ENCODE data around the gene CSH2.
"Not testable (repeated sequence)": the region's sequence is repeated elsewhere in the genome, so short reads cannot be mapped to it uniquely, and the experiment has no call there.

CSH2 gene

DNA sequence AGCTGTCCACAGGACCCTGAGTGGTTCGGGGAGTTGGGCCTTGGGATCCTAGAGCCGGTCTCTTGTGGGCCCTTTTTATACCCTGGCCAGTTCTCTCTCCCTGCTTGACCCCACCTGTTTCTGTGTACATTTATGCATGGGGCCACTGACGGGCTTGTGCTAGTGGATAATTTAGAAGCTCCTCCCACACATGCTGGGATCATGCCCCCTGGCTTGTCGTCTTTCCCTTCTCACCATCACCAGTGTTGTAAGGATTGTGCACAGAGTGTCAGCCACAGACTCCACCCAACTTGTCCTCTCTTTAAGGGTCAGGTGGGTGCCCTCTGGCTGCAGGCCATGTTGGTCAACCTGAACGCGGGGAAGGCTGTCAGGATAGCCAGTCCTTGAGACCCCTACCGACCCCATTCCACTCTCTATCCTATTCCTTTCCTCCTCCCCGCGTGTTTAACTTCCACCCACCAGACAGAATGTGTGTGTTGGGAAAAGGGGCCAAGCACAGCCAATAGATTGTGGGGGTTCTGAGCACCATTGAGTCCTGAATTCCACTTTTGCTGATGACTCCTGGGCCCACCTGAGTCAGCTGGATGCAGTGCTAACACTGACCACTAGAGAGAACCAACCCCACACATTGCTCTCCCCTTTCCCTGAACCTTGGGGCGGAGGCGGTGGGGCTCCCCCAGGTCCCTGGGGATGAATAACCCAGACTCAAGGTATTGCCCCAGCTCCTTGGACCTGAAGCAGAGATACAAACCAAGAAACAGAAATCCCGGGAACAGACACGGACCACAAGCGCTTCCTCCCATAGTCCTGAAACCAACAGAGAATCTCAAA, 23.3 kb upstream of the CSH2 start, which contains the start of gene CSH1:
CSH1 (minus strand) TSS at position 51 of the 831 bp plus-strand sequence. CDS start 63 bp downstream, outside the sequence.
- DNase-seq (ENCODE audit: low read depth) = not testable (repeated sequence)

DNA sequence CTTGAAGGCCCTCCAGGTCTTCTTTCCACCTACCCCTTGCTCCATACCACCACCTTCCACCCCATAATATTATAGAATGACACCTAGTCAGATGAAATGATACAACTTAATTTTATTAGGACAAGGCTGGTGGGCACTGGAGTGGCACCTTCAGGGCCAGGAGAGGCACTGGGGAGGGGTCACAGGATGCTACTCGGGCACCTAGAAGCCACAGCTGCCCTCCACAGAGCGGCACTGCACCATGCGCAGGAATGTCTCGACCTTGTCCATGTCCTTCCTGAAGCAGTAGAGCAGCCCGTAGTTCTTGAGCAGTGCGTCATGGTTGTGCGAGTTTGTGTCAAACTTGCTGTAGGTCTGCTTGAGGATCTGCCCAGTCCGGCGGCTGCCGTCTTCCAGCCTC, 21.3 kb upstream of the CSH2 start:
- not testable (repeated sequence) for DNase-seq (ENCODE audit: low read depth)

DNA sequence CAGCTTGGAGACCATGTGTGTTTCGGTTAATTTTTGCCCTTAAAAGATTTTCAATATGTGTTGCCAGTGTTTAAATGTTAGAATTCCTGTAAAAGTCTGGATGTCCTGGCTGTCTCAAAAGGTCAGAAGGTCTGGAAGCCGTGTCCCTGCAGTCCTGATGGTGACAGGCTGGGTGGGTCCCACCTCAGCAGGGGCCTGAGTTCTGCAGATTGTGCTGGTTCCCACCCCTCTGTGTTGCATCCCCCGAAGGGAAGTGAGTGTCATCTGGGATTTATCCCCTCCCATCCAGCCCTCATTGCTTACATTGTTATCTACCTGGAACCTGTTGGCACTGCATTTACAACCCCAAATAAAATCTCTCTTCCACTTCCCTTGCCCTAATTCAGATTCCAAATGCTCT, 20.5 kb upstream of the CSH2 start:
- not testable (repeated sequence) for DNase-seq (ENCODE audit: low read depth)

DNA sequence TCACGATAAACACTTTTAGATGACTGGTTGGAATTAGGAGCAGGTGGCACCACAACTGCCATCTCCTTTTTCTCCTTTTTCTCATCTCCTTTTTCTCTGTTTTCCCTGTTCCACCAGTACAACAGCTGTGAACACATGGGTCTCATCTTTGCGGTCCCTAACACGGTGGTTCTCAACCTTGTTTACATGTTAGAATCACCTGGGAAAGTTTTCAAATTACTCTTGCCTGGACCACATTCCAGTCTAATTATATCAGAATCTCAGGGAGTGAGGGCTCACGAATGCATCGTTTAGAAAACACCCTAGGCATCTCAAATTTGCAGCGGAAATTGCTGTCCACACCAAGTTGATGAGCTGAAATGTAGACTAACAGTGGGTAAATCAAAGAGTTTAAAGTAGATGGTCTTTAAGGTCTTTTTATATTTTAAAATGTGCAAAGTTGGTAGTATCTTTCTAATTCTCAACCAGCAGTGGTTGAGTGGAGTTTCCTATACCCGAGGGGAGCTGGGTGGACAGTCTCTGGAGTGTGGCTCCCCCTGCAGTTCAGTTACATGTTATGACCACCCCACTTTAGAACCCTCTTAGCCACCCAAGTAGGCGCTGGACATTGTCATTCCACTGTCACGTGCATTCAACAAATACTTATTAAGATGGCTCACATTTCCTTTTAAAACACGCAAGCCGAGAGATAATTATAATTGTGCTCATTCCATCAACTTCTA, 19.0 kb upstream of the CSH2 start:
- DNase-seq (ENCODE audit: low read depth) = not testable (repeated sequence)

DNA sequence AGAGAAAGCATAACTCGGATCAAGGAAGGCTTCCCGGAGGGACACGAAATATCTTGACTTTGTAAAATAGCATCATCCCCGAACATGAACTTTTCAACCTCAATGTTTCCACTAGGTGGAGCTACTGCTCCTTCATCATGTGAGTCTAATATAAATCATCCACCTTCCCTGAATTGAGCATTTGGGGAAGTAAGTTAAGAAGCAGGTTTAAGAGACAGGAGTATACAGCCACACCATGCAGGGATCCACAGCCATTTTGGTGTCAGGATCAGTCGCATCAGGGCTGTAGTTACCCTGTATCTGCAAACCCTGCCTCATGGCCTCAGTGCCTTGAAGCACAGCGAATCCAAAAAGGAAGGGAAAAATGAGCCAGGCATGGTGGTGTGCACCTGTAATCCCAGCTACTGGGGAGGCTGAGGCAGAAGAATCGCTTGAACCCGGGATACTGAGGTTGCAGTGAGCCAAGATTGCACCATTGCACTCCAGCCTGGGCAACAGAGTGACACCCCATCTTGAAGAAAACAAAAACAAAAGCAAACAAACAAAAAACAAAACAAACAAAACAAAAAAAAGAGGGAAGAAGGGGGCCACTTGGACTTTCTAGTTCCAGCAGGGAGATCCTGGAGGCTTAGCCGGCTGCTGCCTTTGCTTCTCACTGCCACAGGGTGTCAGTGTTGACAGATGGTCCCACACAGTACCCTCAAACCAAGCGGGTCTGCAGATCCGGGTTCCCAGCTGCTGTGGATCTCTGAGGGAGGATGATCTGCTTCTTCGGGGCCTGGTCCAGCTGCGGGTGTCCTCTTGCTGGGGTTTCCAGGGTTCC, 15.8 kb upstream of the CSH2 start:
- DNase-seq (ENCODE audit: low read depth) = not testable (repeated sequence)

DNA sequence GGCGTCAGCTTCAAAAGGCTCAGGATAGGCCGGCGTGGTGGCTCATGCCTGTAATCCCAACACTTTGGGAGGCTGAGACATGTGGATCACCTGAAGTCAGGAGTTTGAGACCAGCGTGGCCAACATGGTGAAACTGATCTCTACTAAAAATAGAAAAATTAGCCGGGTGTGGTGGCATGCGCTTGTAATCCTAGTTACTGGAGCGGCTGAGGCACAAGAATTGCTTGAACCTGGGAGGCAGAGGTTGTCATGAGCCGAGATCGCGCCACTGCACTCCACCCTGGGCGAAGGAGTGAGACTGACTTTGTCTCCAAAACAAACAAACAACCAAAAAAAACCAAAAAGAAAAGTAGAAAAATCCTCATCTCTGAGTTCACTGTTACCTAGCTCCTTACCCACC, 11.6 kb upstream of the CSH2 start:
- DNase-seq (ENCODE audit: low read depth) = not testable (repeated sequence)

DNA sequence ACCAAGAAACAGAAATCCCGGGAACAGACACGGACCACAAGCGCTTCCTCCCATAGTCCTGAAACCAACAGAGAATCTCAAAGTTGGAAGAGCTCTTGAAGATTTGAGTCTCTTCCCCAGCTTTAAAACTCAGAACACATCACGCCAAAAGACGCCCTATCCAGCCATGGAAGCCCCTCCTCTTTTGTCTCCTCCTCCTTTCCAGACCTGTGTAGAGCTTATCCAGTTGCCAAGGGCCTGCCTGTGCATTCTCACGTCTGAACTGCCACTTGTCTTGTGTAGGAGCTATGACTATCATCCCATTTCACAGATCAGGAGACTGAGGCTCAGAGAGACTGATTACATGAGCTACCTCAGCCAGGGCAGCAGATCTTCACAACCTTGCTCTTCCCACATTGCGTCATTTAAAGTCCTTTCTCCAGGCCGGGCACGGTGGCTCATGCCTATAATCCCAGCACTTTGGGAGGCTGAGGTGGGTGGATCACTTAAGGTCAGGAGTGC, 9.2 kb upstream of the CSH2 start:
- not testable (repeated sequence) for DNase-seq (ENCODE audit: low read depth)

DNA sequence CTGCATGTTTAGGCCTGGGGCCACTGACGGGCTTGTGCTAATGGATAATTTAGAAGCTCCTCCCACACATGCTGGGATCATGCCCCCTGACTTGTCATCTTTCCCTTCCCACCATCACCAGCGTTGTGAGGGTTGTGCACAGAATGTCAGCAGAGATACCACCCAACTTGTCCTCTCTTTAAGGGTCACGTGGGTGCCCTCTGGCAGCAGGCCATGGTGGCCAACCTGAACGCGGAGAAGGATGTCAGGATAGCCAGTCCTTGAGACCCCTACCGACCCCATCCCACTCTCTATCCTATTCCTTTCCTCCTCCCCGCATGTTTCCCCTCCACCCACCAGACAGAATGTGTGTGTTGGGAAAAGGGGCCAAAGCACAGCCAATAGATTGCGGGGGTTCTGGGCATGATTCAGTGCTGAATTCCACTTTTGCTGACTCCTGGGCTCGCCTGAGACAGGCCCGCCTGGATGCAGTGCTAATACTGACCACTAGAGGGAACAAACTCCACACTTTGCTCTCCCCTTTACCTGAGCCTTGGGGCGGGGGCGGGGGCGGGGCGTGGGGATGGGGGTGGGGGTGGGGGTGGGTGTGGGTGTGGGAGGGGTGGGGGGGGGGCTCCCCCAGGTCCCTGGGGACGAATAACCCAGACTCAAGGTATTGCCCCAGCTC, 8.6 kb upstream of the CSH2 start, which contains the start of gene GH2:
GH2 (minus strand) TSS at position 10 of the 667 bp plus-strand sequence. CDS start 143 bp downstream, outside the sequence.
- DNase-seq (ENCODE audit: low read depth) = peak; percentile 37

DNA sequence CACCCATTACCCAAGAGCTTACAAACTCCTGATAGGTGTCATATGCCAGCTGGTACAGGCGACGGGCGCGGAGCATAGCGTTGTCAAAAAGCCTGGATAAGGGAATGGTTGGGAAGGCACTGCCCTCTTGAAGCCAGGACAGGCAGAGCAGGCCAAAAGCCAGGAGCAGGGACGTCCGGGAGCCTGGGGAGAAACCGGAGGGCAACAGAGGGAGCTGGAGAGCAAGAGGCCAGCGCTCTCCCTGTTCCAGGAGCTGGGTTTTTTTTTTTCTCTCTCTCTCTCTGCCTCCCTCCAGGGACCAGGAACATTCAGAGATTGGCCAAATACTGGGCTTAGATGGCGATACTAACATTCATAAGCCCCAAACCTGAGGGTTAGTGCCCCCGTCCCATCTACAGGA, 7.9 kb upstream of the CSH2 start:
- not testable (repeated sequence) for DNase-seq (ENCODE audit: low read depth)

DNA sequence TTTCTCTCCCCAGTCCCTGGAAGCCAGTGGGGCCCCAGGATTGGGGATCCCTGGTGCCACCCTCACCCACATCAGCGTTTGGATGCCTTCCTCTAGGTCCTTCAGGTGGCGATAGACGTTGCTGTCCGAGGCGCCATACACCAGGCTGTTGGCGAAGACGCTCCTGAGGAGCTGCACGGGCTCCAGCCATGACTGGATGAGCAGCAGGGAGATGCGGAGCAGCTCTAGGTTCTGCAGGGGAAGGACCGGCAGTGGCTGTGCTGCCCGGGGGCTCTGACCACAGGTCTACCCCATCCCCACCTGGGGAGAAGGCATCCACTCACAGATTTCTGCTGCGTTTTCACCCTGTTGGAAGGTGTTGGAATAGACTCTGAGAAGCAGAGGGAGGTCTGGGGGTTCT, 7.2 kb upstream of the CSH2 start:
- DNase-seq (ENCODE audit: low read depth) = no peak

DNA sequence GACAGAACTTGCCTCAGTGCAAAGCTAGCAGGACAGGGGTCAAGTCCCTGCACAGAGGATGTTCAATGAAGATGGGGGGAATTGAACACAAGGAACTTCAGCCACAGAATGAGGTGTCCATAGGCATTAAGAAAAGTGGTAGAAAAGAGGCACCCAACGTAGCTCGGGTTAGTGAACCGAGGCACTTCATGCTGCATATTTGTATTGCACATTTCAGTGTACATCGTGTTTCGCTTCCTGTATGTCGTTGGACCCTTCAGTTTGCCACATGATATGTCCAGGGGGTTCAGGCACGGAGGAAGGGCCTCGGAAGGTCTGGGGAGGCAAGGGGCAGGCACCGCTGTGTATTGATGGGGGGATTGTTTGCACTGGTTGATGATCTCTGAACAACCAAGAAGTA, 4.9 kb upstream of the CSH2 start:
- not testable (repeated sequence) for DNase-seq (ENCODE audit: low read depth)

DNA sequence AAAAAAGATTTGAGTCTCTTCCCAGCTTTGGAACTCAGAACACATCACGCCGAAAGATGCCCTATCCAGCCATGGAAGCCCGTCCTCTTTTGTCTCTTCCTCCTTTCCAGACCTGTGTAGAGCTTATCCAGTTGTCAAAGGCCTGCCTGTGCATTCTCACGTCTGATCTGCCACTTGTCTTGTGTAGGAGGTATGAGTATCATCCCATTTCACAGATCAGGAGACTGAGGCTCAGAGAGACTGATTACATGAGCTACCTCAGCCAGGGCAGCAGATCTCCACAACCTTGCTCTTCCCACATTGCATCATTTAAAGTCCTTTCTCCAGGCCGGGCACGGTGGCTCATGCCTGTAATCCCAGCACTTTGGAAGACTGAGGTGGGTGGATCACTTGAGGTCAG, 1.2 kb upstream of the CSH2 start:
- DNase-seq (ENCODE audit: low read depth) = not testable (repeated sequence)

DNA sequence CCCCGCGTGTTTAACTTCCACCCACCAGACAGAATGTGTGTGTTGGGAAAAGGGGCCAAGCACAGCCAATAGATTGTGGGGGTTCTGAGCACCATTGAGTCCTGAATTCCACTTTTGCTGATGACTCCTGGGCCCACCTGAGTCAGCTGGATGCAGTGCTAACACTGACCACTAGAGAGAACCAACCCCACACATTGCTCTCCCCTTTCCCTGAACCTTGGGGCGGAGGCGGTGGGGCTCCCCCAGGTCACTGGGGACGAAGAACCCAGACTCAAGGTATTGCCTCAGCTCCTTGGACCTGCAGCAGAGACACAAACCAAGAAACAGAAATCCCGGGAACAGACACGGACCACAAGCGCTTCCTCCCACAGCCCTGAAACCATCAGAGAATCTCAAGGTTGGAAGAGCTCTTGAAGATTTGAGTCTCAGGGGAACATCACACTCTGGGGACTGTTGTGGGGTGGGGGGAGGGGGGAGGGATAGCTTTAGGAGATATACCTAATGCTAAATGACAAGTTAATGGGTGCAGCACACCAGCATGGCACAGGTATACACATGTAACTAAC, 667 bp upstream of the CSH2 start:
- not testable (repeated sequence) for DNase-seq (ENCODE audit: low read depth)

DNA sequence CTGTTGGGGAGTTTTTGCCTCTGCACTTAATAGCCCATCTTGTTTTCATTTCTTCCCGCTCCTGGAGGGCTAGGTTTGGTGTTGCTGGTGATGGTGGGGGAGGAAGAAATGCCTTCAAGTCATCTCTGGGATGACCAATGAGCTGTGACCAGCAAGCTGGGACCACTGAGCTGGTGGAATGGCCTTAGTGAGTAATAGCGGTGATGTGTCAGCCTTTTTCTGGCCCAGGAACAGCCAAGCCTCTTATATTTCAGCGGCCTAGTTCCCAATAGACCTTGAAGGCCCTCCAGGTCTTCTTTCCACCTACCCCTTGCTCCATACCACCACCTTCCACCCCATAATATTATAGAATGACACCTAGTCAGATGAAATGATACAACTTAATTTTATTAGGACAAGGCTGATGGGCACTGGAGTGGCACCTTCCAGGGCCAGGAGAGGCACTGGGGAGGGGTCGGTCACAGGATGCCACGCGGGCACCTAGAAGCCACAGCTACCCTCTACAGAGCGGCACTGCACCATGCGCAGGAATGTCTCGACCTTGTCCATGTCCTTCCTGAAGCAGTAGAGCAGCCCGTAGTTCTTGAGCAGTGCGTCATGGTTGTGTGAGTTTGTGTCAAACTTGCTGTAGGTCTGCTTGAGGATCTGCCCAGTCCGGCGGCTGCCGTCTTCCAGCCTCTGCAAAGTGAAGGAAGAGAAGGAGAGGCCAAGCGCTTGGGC, 1.7 kb downstream of the CSH2 start:
- DNase-seq (ENCODE audit: low read depth) = not testable (repeated sequence)

DNA sequence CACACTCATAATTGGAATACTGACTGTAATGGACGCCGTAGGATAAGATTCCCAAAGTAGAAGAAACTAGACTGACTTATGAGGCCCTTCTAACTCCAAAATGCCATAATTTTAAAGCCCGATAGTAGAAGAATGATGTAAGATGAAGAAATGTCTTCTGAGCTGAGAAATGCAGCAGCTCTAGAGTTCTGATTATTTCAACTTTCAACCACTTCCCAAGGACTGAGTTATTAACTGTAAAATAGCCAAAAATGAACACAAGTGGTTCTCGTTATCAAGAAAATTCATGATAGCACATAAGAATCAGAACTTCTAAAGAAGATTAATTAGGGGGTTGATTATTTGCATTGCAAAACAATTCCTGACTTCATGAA, 3.2 kb downstream of the CSH2 start:
- DNase-seq (ENCODE audit: low read depth) = not testable (repeated sequence)

DNA sequence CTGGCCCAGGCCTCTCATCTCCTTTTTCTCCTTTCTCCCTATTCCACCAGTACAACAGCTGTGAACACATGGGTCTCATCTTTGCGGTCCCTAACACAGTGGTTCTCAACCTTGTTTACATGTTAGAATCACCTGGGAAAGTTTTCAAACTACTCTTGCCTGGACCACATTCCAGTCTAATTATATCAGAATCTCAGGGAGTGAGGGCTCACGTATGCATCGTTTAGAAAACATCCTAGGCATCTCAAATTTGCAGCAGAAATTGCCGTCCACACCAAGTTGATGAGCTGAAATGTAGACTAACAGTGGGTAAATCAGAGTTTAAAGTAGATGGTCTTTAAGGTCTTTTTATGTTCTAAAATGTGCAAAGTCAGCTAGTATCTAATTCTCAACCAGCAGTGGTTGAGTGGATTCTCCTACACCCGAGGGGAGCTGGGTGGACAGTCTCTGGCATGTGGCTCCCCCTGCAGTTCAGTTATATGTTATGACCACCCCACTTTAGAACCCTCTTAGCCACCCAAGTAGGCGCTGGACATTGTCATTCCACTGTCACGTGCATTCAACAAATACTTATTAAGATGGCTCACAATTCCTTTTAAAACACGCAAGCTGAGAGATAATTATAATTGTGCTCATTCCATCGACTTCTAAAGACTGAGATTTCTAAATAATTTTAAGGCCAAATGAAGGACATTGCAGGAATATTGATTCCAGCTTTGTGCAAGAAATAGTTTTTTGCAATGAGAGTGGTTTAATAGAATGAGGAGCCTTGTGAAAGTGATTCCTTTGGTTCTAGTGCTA, 3.8 kb downstream of the CSH2 start:
- DNase-seq (ENCODE audit: low read depth) = not testable (repeated sequence)

DNA sequence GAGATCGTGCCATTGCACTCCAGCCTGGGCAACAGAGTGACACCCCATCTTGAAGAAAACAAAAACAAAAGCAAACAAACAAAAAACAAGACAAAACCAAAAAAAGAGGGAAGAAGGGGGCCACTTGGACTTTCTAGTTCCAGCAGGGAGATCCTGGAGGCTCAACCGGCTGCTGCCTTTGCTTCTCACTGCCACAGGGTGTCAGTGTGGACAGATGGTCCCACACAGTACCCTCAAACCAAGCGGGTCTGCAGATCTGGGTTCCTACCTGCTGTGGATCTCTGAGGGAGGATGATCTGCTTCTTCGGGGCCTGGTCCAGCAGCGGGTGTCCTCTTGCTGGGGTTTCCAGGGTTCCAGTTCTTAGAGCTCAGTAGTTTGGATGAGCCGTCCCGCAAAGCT, 6.9 kb downstream of the CSH2 start:
- not testable (repeated sequence) for DNase-seq (ENCODE audit: low read depth)

DNA sequence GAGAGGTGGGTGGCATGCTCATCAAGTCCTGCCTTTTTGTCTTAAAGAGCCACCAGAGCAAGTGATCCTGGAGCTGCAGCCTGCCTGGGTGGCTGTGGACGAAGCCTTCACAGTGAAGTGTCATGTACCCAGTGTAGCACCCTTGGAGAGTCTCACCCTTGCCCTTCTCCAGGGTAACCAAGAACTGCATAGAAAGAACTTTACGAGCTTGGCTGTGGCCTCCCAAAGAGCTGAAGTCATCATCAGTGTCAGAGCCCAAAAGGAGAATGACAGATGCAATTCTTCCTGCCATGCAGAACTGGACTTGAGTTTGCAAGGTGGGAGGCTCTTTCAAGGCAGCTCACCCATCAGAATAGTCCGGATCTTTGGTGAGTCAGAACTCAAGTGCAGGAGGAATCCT, 14.2 kb downstream of the CSH2 start:
- no peak for DNase-seq (ENCODE audit: low read depth)

DNA sequence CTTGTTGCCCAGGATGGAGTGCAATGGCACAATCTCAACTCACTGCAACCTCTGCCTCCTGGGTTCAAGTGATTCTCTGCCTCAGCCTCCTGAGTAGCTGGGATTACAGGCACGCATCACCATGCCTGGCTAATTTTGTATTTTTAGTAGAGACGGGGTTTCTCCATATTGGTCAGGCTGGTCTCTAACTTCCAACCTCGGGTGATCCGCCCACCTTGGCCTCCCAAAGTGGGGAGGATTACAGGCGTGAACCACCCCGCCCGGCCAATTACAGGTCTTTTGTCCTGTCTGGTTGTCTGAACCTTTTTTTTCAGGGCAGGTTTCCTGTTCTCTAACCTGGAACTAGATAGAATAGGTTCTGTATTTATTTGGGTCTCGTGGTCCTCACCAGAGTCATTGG, 17.1 kb downstream of the CSH2 start:
- not testable (repeated sequence) for DNase-seq (ENCODE audit: low read depth)

DNA sequence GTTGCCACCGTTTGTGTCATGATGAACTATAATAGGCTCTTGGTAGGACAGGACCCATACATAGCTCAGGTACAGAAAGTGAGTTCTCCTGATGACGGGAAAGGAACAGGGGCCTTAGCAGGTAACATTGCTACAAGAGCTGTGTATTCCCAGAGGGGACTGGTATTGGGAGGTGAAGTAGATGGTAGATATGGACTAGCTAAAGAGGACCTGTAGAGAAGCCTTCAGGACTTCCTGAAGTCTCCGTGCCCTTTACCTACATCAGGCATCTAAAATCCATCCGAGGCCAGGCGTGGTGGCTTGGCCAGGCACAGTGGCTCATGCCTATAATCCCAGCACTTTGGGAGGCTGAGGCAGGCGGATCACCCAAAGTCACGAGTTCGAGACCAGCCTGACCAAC, 18.3 kb downstream of the CSH2 start:
- no peak for DNase-seq (ENCODE audit: low read depth)
